Non-pigmented ciliary epithelial cell (primary cell): ENCODE results near the gene CDC37.

ENCODE experiments used
- DNase-seq: peaks from one replicate; pipeline ENCODE4 v3.0.0-alpha.2; 2010; ENCODE audit warnings: low read depth

The CDC37 gene

GRCh38 chr19:10352764-10353671 is 50.3 kb downstream of the CDC37 start:
- DNase-seq: no peak

- DNase-seq: no peak
Observed at GRCh38 chr19:10346509-10346908, 56.8 kb downstream of the CDC37 start.

GRCh38 chr19:10344780-10345179 is 58.6 kb downstream of the CDC37 start:
- DNase-seq: no peak

- DNase-seq: no peak
Observed at GRCh38 chr19:10343495-10343894, 59.8 kb downstream of the CDC37 start.
